ENCODE data around the gene NFILZ.

DNA sequence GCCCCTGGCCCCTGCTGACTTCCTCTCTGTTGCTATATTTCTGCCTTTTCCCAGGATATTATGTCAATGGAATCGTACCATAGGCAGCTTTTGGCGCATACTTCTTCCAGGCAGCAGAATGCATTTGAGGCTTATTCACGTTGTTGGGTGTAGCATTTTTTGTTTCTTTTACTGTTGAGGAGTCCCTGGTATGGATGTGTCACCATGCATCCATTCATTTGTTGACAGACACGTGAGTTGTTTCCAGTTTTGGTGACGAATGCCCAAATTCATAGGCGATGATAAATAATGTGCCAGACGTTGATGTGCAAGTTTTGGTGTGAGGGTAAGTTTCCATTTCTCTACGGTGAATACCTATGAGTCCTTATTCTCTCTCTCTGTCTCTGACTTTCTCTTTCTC, 5.0 kb downstream of the NFILZ start:
- TF ChIP-seq, protein P1, sequence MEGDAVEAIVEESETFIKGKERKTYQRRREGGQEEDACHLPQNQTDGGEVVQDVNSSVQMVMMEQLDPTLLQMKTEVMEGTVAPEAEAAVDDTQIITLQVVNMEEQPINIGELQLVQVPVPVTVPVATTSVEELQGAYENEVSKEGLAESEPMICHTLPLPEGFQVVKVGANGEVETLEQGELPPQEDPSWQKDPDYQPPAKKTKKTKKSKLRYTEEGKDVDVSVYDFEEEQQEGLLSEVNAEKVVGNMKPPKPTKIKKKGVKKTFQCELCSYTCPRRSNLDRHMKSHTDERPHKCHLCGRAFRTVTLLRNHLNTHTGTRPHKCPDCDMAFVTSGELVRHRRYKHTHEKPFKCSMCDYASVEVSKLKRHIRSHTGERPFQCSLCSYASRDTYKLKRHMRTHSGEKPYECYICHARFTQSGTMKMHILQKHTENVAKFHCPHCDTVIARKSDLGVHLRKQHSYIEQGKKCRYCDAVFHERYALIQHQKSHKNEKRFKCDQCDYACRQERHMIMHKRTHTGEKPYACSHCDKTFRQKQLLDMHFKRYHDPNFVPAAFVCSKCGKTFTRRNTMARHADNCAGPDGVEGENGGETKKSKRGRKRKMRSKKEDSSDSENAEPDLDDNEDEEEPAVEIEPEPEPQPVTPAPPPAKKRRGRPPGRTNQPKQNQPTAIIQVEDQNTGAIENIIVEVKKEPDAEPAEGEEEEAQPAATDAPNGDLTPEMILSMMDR (conservative IDR thresholded peaks at IDR 0.05; ENCODE audit: low read length), result no peak
- TF ChIP-seq EZH2phosphoT487 (IDR thresholded peaks at IDR 0.05; ENCODE audit: borderline replicate concordance, low read depth, low read length), result no peak
